GM18517 (cell line): ENCODE results near the gene MIPEP.
"Not testable (repeated sequence)": the region's sequence is repeated elsewhere in the genome, so short reads cannot be mapped to it uniquely, and the experiment has no call there.

Experiments used
- ATAC-seq: cut with Tn5 transposase; IDR thresholded peaks from one replicate; pipeline ENCODE4 v1.9.1; 2021; ENCODE audit warnings: mild to moderate bottlenecking, moderate library complexity; ENCODE audit not compliant: unreplicated experiment

MIPEP gene

GRCh38 chr13:23751195-23751594 lies 138.0 kb downstream of the MIPEP start:
- no peak for ATAC-seq

DNA sequence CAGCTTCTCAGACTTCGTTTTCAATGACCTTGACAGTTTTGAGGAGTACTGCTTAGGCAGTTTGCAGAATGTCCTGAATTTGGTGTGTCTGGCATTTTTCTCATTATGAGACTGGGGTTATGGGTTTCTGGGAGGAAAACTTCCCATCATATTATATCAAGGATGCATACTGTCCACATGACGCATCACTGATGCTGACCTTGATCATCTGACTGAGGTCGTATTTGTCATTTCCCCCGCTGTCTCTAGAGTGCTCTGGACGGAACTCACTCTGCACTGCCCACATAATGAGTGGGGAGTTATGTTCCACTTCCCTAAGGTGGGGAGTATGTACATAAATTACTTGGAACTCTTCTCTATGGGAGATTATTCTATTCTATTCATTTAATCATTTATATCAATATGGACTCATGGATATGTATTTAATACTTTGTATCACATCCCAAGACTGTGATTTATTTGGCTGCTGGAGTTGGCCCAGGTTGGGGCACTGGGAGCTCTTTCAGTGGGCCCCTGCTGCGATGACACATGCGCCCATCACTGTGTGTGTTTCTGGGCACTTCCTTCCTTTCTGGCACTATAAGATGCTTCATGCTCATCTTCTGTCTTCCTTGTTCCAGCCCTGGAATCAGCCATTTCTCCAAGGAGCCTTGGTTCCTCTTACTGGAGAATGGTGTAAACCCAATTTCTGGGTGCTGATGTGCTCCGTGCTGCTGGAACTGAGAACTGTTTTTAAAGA lies 138.6 kb downstream of the MIPEP start:
- ATAC-seq = no peak

- ATAC-seq = no peak
Observed at GRCh38 chr13:23749288-23749873, 139.8 kb downstream of the MIPEP start.

- ATAC-seq = no peak
Observed at GRCh38 chr13:23748109-23748990, 140.8 kb downstream of the MIPEP start.

DNA sequence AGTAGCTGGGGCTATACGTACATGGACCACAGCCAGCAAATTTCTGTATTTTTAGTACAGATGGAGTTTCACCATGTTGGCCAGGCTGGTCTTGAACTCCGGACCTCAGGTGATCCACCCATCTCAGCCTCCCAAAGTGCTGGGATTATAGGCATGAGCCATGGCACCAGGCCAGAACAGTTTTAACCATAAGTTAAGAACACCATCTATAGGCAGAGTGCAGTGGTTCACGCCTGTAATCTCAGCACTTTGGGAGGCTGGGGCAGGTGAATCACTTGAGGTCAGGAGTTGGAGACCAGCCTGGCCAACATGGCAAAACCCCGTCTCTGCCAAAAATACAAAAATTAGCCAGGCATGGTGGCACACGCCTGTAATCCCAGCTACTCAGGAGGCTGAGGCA lies 143.1 kb downstream of the MIPEP start:
- not testable (repeated sequence) for ATAC-seq

- ATAC-seq = no peak
Observed at GRCh38 chr13:23744315-23744714, 144.9 kb downstream of the MIPEP start.

GRCh38 chr13:23743278-23744076 lies 145.7 kb downstream of the MIPEP start:
- no peak for ATAC-seq

DNA sequence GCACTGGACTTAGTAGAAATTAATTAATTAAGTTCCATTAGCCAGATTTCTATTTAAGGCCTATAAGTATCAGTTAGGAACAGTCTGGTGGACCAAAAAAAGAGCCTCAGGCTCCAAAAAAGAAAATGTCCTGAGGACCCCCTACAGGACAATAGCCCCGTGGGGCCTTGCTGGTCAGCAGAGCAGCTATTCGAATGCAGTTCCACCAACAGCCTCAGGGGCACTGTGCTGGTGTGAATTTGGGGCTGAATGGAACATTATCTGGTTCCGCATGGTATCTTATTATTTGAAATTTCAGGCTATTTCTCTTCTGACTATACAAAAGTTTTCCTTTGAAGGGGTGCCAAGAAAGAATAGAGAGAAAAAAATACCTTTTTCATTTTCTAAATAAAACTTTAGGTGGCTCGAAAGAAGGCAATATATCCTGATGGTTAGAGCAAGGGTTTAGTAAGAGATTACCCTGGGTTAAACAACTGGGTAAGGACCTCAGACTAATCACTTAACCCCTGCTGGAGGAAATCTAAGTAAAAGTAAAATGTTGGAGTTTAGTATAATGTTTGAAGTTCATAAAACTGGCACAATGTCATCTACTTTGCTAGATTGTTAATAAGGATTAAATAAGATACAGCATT lies 147.2 kb downstream of the MIPEP start:
- no peak for ATAC-seq

DNA sequence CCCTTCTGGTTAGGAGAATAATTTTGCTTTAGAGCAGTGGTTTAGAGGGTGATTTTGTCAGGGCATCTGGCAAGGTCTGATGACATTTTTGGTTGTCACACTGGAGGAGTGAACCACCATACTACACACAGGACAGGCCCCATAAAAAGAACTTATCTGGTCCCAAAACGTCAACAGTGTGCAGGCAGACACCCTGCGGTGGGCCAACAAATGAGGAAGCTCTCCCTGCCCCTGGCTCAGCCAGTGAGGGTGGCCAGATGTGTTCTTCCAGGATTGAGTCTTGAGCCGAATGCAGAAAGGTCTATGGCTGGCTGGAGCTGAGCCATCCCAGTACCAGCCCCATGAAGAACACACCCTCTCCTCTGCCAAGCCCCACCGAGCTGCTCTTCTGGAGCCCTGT lies 149.2 kb downstream of the MIPEP start:
- no peak for ATAC-seq

- ATAC-seq = no peak
Observed at GRCh38 chr13:23739596-23739995, 149.6 kb downstream of the MIPEP start.

DNA sequence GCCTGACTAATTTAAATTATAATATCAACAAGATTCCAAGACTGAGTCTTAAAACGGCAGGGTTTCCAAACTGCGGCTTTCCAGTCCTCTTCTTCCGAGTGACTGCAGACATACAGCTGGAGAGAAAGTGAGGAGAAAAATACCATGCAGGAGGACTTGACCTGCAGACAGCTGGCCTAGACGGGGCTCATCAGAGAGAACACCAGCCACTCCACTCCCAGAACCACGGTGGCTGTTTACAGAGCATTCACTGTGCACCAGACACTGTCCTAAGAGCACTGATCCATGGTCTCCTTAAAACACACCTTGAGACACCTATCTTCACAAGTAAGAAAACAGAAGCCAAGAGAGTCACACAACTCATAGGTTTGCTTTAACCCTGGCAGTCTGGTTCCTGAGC lies 152.7 kb downstream of the MIPEP start:
- ATAC-seq = no peak

GRCh38 chr13:23735329-23735728 lies 153.9 kb downstream of the MIPEP start:
- ATAC-seq = no peak

DNA sequence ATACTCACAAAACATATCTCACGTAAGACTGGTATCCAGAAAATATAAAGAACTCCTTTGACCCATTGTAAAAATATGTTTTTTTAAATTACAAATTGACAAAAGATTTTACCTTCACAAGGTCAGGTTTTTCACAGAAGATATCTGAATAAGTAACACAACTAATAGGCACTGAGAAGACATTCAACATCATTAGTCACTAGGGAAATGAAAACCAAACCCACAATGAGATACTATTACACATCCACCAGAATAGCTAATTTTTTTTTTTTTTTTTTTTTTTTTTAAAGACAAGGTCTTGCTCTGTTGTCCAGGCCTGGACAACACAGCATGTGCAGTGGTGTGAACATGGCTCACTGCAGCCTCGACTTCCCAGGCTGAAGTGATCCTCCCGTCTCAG lies 157.5 kb downstream of the MIPEP start:
- no peak for ATAC-seq

DNA sequence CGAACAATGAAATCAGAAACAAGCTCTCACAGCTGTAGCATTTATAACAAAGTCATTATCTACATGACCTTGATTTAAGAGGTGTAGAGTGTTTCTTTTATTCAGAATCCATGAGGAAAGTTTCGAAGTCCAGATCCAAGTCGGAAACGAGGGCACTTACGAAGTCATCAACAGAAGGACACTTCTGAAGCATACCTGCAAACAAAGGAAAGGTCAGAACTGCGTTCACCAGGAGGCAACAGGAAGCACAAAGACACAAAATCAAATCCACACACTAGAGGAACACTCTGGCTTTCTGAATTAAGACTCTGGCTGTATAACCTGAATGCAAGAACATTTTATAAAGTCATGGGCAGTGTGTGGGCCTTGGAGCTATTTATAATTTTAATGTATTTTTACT lies 158.9 kb downstream of the MIPEP start:
- no peak for ATAC-seq

DNA sequence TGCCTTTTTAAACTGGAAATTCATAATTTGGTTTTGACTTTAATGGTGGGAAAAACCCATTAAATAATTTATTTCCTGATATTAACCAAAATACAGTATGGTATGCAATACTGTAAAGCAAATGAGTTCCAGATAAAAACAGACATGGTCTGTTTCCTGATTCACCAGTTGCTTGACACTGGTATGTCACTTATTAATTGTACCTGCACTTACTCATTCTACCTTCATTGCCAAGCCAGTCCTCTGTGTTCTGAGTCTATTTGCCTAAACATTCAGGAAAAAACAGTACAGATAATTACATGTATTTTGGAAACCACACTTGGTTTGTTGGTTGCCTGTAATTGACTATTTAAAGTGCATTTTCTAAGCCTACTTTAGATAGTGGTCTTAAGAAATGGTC lies 159.7 kb downstream of the MIPEP start:
- no peak for ATAC-seq

GRCh38 chr13:23728807-23729206 lies 160.4 kb downstream of the MIPEP start:
- no peak for ATAC-seq

- no peak for ATAC-seq
Observed at GRCh38 chr13:23725922-23726321, 163.3 kb downstream of the MIPEP start.

DNA sequence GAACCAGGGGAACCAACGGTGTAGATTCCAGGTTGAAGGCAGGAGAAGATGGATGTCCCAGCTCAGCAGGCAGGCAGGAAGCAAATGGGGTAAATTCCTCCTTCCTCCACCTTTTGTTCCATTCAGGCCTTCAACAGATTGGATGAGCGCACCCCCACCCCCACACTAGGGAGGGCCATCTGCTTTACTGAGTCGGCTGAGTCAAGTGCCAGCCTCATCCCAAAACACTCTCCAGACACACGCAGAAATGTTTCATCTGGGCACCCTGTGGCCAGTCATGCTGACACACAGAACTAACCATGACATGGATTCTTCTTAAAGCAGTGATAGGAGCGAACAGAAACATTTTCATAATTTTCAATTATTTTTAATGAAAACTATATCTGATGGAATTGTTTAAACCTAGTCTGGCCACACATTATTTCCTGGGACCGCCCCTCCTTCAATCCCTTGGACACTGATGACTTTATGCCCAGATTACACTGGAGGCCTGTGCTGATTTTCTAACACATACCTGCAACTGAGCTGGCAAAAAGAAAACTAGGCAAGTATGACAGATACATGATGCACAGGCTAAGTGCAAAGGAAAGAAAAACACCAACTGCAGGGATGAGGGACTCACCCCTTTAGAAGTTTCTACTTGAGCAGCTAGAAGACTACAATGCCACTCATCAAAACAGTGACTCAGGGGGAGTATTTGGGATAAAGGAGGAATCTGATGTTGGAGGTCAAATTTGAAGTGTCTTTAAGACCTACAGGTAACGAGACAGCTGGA lies 164.8 kb downstream of the MIPEP start:
- no peak for ATAC-seq

DNA sequence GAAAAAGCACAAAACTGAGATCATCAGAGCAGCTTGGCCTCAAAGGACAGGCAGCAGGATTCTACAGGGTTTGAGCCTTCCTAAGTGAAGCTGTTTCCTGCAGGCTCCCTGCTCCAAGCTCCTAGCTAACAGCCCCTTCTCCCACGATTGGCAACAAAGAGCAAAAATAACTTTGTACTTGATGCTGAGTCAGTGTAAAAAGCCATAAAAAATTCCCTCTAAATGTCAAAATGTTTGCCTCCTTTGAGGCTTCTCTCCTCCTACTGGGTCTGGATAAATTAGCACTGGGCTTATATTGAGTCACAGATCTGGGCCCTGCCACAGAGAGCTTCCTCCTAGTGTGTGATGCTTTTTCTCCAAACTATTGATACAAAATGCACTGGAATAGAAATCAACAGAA lies 165.7 kb downstream of the MIPEP start:
- ATAC-seq = no peak
